ENCODE measurements around the gene ZNF853.

- TF ChIP-seq CTCF (IDR thresholded peaks at IDR 0.05; ENCODE audit: insufficient read depth, low read depth, low read length) (no peak), EZH2 (IDR thresholded peaks at IDR 0.05; ENCODE audit: insufficient read depth, low read length) (no peak)
Observed at GRCh38 chr7:6608081-6608480, 7.3 kb upstream of the ZNF853 start.

Data from astrocyte (in vitro differentiated cells and primary cell).